Right hindlimb (tissue), 1 donor: Measurements from ENCODE around the gene MGP.

Experiments
- DNase-seq: peaks from one replicate; pipeline ENCODE4 v3.0.0-alpha.2; 2018

Gene MGP

DNA sequence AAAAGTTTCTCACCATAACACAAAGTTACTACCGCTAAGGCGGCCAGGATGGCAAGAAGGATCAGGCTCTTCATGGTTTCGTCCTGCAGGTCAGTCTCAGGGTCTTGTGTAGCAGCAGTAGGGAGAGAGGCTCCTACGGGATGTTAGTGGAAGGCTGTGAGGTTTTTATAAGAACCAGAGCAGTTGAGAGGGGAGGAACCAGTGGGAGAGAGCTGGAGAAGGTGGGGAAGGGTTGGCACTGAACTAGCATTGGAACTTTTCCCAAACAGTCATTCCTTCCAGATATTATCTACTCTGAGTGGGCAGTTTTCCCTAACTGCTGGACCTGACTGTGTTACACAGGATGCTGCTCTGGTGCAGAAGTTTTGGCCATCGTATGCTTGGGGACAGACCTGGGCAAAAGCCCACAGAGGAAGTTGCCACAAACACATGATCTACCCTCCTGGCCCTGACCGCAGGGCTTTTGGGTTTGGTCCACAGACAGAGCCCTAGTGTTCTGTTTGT is at the start of gene MGP:
TSS of gene MGP (minus strand) at position 137 of the 504 bp plus-strand sequence. CDS start at position 74, 63 bp downstream.
- peak; percentile 82 for DNase-seq

DNA sequence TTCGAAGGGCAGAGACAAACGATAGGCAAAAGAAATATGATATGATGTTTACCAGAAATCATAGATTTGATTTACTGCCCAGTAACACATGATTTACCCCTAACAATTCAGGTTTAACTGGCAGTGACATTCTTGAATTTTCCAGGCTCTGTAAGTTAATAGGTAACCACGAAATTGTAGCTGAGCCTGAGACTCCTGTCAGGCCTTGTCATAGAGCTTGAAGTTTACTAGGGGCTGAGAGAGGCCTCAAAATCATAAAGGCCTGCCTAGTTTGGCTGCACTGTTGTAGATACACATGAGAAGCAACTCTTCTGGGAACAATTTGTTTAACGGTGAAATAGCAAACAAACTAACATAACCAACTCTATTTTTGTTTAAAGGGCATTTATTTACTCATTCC is 49.4 kb upstream of the MGP start:
- DNase-seq = no peak

DNA sequence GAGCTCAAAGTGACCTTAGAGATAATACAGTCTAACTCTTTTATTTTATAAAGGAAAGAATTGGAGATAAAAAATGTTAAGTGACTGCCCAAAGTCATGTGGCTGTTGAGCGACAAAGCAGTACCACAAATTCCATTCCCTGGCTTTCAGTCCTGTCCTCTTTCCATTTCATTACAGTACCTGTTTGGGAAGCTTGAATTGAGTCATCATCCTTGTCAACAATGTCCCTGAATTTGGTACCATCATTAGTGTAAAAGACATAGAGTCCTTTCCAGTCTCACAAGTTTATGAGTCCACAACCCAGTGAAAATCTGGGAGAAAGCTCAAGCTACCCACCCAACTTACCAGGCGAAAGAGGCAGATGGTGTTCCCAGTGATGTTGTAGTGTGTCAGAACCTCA is 48.9 kb upstream of the MGP start:
- DNase-seq = no peak

DNA sequence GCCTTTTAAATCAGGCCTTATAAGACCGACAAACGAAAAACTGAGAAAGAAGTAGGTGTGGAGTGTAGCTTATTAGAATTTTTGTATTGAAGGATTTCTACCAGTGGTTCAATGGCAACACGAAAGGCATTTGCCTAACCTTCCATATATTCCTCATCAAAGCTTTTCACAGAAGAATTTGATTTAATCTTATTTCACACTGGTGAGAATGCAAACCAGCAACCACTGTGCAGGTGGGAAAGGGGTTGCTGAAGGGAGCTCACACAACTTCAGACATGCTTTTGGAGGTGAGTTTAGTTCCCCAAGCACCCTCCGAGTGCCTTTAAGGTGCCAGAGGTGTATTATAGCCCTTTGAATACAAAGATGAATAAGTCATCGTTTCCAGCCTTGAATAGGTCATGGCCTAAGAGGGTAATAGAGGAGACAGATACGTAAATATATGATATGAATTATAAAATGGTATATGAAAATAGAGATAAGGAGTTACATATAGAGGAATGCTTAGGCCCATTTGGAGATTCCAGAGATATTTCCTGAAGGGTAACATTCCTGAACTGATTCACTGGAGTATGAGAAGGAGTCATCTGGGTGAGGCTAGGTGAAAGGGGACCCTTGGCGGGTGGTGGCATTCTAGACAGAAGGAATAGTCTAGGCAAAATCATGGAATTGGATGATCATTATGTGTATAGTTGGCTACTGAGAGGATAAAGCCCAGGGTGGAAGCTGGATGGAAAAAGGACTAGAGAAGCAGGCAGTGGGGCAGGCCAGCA is 46.3 kb upstream of the MGP start:
- no peak for DNase-seq

DNA sequence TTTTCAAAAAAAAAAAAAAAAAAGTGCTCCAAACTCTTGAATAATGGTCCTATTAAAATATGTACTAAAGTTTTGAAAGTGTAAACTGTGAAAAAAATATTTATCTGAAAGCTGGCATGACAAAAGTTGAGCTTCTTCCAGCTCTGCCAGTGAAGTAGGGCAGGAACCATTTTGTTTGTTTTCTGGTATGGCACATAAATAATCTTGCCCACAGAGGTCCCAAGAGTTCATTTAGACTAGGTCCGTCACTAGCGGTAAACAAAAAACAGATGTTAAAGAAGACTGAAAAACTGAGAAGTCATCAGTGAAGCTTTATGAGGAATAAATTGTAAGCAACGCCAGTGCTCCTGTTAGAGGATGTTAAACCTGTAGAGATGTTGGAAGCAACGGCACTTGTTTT is 45.7 kb upstream of the MGP start:
- DNase-seq = no peak

DNA sequence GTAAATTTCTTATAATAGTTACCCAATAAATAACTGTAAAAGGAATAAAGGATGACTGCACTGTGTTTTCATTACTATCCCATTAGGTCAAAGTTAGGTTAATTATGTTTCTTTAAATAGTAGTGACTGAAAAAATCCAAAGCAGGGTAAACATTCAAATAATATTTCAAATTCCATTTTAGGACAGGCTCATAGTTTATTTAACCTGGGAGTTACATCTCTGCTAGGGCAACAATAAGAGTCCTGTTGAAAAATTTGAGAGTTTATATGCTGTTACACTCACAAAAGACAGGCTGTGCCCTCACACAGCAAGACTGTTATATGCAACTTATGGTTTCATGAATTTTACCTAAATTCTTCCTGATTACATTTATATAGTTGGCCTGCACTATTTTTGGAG is 44.6 kb upstream of the MGP start:
- DNase-seq = no peak

DNA sequence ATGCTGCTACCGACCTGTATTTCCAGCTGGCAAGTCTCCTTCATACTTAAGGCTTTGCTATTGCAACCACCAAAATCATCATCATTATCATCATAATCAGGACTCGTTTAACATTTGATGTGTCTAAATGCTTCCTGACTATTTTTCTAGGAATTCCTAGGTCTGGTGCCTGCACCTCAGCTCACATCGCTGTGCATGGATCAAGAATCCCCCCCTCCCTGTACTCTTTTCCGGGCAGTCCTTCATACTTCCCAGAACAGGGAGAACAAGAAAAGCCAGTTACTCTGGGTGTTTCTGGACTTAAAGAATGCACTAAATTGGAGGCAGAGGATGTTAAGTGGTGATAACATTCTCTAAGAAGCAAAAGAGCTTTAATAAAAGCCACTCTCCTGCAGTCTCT is 43.3 kb upstream of the MGP start:
- peak; percentile 63 for DNase-seq

DNA sequence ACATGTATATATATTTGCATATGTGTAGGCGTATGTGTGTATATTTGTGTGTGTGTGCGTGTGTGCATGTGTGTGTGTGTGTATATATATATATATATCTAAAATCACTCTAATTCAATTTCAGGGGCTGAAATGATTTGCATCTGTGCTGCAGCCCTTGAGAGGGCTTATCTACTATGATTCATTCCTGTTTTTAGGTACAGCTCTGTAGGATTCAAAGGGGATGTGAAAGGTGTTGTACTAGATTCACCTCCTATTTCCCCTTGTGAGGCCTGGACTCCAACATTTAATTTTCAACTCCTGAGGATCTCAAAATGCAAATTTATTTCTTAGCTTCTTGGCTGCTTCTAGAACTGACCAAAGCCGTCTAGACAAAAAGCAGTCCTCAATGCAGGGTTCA is 41.6 kb upstream of the MGP start:
- no peak for DNase-seq

DNA sequence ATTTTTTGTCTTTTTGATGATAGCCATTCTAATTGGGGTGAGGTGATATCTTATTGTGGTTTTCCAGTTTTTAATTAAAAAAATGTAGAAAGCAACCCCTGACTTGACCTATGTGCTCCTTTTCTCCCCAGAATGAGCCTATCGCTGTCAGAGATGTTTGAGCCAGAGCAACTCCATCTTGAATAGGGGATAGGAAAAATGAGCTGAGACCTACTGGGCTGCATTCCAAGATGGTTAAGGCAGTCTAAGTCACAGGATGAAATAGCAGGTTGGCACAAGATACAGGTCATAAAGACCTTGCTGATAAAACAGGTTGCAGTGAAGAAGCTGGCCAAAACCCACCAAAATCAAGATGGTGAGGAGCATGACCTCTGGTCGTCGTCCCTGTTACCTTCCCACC is 38.9 kb upstream of the MGP start:
- DNase-seq = no peak

DNA sequence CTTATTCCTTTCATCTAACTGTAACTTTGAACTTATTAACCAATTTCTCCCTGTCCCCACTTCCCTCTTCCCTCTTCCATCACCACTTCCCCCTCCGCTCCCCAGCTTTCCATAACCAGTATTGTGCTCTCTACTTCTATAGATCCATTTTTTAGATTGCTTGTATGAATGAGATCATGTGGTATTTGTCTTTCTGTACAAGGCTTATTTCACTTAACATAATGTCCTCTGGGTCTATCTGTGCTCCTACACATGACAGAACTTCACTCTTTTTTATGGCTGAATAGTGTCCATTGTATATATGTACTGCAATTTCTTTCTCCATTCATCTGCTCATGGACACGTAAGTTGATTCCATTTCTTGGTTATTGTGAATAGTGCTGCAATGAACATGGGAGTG is 38.3 kb upstream of the MGP start:
- no peak for DNase-seq

DNA sequence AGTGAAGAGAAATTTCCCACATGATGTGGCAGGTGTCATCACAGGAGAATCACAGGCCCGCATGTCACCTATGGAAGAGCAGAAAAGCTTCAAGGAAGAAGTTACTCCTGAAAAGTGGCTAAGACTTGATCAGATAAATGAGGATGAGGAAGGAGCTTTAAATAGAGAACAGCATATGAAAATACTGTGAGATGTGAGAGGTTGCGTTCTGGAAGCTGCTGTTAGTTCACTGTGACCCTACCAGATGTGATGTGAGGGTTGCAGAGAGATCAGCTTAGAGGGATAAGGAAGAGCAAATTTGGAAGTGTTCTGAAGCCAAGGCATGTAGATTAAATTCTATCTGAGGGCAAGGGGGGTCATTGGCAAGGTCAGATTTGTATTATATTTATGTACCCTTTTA is 35.6 kb upstream of the MGP start:
- DNase-seq = no peak

DNA sequence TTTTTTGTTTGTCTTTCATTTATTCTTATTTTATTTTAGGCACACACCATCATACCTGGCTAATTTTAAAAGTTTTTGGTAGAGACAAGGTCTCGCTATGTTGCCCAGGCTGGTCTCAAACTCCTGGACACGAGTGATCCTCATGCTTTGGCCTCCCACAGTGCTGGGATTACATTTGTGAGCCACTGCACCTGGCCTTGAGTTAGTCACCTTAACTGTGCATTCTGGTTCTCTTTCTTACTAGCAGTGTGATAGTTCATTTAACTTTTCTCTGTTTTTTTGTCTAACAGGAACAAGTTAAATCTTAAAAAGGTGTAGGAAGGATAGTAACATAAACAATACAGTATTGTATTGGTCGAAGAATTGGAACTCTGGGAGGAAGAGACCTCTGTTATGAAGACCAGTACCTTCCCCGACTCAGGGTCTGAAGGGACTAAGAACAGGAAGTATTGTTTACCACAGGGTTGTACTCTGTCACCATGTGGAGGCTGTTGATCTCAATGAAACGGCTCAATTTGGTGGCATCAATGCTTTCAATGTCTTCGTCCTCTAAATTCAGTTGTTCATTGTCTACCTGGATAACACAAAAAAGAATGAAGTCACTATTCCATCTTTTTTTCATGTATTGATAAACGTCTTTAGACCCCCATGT is 34.9 kb upstream of the MGP start:
- no peak for DNase-seq

DNA sequence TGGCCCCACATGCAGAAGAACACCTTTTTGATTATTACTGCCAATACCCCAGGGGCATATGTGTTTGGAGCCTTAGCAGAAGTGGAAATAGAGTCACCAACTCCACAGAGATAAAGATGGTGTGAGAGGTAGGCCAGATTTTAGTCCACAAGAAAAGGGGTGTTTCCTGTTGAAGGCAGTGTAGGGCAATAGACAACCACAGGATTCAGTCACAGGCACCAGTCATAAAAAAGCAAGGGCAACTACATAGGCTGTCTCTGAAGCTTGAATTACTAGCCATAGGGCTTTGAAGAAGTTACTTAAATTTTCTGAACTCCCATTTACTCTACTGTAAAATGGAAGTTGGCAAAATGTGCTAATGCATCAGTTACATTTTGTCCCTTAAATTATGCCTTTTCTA is 33.8 kb upstream of the MGP start:
- no peak for DNase-seq

DNA sequence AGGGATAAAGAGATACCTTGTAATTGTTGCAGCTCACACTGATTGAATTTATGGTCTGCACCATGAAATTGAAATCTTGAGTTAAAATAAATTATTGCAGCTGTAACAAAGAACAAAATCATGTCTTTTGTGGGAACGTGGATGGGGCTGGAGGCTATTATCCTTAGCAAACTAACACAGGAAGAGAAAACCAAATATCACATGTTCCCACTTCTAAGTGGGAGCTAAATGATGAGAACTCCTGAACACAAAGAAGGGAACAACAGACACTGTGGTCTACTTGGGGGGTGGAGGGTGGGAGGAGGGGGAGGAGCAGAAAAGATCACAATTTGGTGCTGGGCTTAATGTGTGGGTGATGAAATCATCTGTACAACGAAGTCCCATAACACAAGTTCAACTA is 30.1 kb upstream of the MGP start:
- no peak for DNase-seq

DNA sequence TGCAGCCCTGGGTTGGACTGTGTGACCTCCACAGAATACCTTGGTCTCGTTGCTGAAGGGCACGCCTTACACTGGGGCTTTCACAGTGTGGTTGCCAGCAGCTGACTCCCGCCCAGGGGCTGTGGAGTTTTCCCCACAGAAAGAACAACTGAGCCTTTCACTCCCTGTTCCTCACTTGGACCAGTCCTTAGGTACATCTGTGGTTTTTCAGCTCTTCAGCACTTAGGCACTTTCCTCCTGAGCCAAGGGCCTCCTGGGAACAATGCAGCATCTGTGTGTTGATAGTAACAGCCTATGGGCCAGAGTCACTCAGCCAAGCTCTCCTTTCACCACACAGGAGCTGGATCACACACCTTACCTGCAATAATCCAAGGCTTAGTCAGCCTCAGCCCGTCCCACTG is 27.7 kb upstream of the MGP start:
- DNase-seq = peak; percentile 42

DNA sequence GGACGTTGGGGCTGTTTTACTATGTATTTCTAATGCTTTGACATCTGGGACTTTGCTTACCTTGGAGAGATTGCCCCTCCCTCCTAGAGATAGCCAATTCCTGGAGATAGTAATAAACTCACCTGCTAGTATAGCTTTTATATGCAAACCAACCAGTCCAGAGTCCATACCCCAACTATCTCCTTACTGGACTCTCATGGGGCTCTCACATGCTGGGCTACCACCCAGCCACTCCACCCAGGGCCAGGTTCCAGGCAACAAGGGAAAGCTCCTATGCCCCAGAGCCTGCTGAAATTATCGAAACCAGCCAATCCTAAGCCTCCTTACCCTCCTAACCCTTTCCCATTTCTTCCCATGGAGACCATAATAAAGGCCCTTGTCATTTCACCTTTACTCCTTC is 25.5 kb upstream of the MGP start:
- DNase-seq = no peak

DNA sequence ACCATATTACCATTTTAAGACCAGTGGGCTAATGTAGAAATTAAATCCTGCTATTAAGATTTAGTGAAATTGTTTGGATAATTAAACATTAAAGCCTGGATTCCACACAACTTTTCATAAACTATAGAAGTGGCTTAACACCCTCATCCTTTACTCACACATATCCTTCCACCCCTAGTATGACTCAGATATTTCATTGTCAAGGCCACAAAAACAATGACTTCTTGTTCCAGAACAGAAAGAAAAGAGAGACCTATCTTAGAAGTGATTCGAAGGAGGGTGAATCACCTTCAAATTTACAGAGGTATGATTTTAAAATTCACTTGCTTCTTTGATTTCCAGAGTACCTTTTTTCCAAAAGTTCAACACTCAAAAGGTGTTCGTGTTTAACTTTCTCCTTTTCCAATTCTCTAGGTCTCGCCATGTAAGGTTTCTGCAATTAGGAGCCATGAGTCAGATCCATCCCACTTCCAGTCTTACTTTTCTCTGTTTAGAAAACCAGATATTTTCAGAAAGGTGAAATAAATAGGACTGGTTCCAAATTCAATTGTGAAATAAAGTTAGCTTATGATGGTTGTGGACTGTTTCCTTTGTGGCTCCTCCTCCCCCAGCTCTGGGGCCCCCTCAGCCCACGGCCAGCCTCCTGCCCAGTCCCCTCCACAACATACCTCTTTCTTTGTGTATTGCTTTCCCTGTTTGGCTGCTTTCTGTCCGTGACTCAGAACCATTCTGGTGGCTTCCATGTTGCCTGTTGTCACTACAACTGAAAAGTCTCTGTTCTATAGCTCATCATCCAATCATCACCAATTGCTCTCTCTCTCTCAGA is 24.6 kb upstream of the MGP start:
- DNase-seq = no peak

DNA sequence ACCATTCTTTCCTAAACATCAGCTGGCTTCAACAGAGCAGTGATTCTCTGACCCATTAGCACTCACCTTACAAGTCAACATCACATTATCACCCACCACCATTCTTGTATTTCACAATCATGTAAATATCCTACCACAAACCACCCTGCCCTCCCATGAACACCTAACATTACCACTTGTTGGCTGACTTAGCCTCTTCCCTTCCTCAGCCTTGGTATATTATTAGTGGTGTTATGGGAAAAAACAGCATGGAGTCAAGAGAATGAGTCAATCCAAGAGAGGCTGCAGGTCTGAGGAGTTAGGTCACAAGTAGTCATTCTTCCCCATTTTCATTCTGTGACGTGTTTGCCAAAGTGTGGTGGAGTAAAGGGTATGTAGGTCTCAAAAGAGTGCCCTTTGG is 22.3 kb upstream of the MGP start:
- no peak for DNase-seq

DNA sequence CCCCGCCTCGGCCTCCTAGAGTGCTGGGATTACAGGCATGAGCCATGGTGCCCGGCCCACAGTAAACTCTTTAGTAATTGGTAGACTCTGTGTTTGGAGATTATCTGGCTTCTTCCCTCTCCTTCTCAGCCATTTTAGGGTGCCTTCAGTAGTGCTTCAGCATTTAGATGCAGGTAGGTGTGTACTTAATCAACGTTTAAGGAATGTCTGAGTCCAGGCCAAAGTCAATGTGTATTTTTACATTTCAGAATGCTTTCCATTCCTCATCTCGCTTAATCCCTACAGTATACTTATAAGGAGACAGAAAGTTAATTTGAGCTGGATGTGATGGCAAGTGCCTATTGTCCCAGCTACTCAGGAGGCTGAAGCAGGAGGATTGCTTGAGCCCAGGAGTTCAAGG is 20.5 kb upstream of the MGP start:
- no peak for DNase-seq

DNA sequence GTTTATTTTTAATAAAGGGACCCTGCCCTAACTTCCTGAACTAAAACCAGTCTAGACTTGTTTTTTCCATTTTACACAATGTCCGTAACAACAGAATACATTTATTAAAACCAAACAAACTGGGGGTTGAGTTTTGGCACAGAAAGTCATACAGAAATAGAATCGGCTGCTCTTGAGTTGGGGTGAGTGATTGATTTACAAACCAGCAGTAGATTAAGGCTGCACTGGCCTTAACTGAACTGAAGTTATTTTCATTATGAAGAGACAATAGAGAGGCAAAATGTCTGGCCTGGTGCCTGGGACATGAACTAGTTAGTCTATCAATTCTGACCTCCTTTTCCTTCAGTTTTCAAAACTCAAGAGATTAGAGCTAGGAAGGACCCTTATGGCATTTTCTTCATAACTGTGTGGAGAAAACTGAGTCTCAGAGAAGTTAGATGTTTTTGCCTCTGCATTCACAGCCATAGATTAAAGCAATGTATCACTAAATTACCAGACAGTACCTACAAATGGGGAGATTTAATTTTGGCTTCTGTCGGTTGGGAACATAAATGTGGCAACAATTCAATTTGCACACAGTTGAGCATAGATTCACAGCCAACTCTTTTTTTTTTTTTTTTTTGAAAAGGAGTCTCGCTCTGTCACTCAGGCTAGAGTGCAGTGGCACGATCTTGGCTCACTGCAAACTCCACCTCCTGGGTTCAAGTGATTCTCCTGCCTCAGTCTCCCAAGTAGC is 19.8 kb upstream of the MGP start:
- no peak for DNase-seq

DNA sequence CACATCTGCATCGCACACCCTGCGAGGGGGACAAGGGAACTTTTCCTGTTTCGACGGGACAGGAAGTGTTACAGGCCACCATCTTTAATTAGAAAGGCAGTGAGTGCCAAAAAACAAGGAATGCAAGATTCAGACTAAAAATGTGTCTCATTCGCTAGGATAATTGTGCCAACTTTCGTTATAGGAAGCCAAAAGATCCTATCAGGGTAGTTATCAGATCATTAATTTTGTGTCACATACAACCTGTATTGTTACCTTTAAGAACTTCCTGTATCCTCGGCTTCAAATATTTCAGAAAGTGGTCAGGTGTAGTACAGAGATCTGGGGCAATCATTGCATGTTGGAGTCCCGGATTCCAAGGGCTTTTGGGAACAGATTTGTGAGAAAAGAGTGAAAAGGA is 19.2 kb upstream of the MGP start:
- no peak for DNase-seq

DNA sequence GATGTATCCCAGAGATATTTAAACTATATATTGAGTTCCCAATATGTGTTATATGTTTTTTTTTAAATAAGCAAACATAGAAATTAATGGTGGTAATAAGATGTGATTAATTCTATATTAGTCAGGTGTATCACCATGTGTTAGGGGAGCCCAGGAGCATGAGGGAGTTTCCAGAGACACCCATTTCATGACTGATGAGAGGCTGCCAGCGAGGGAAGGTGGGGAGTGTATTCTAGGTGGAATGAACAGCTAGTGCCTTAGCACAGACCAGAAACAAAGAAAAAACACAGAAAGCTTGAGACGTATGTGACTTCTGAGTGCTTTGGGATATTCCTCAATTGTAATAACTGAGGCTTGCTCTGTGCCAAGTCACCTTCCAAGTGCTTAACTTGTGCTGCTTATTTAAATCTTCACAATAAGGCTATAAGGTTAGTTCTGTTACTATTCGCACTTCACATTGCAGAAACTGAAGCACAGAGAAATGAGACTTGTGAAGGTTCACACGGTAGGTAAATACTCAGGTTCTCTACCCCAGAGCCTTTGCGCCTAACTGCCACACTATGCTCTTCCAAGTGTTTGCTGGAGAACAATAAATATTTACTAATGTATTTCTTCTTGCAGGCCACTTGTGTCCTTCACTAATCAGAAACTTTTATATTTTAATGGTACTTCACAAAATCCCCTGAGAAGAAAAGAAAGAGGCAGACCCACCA is 17.9 kb upstream of the MGP start:
- no peak for DNase-seq
